IMR-90 (cell line): ENCODE results near the gene HDAC7.

Experiments used
- BHLHE40 ChIP-seq: fragments of 150-350 bp; IDR thresholded peaks from 2 replicates; pipeline ENCODE4 v1.6.1; 2016; ENCODE audit warnings: mild to moderate bottlenecking, low read depth, low read length
- CEBPB ChIP-seq: IDR thresholded peaks from 2 replicates; pipeline ENCODE4 v1.6.1; 2012; ENCODE audit warnings: low read depth, low read length, improper control_type of control experiment
- CTCF ChIP-seq: conservative IDR thresholded peaks from 2 replicates; pipeline ENCODE4 v1.5.1; 2012; ENCODE audit warnings: mild to moderate bottlenecking, low read depth, low read length, improper control_type of control experiment
- ELK1 ChIP-seq: fragments of 150-350 bp; IDR thresholded peaks from 2 replicates; pipeline ENCODE4 v1.6.1; 2016; ENCODE audit warnings: low read depth, mild to moderate bottlenecking, low read length, moderate library complexity, borderline replicate concordance
- FOS ChIP-seq: fragments of 150-350 bp; IDR thresholded peaks from 2 replicates; pipeline ENCODE4 v1.6.1; 2016; ENCODE audit warnings: low read depth, low read length
- MAFK ChIP-seq: IDR thresholded peaks from 2 replicates; pipeline ENCODE4 v1.6.1; 2012; ENCODE audit warnings: low read depth, low read length, improper control_type of control experiment
- NFE2L2 ChIP-seq: fragments of 150-350 bp; IDR thresholded peaks from 2 replicates; pipeline ENCODE4 v1.6.1; 2016; ENCODE audit warnings: low read depth, mild to moderate bottlenecking, low read length
- POLR2A ChIP-seq: IDR thresholded peaks from 2 replicates; pipeline ENCODE4 v1.6.1; 2012; ENCODE audit warnings: mild to moderate bottlenecking, low read depth, low read length
- RCOR1 ChIP-seq: IDR thresholded peaks from 2 replicates; pipeline ENCODE4 v1.6.1; 2012; ENCODE audit warnings: mild to moderate bottlenecking, low read length, improper control_type of control experiment; ENCODE audit not compliant: insufficient replicate concordance
- RFX5 ChIP-seq: IDR thresholded peaks from 2 replicates; pipeline ENCODE4 v1.8.0; 2012; ENCODE audit warnings: low read depth, mild to moderate bottlenecking, low read length, moderate library complexity
- SMC3 ChIP-seq: fragments of 150-350 bp; IDR thresholded peaks from 2 replicates; pipeline ENCODE4 v1.6.1; 2016; ENCODE audit warnings: low read depth, mild to moderate bottlenecking, antibody characterized with exemption, low read length, moderate library complexity
- USF2 ChIP-seq: fragments of 150-350 bp; IDR thresholded peaks from 2 replicates; pipeline ENCODE4 v1.6.1; 2017; ENCODE audit warnings: mild to moderate bottlenecking, antibody characterized with exemption, low read length, low read depth

- TF ChIP-seq CTCF, result no peak
- TF ChIP-seq USF2, result no peak
- no peak for TF ChIP-seq RFX5
- TF ChIP-seq POLR2A, result no peak
- no peak for TF ChIP-seq SMC3
- TF ChIP-seq BHLHE40, result no peak
- no peak for TF ChIP-seq CEBPB
- TF ChIP-seq RCOR1, result no peak
- no peak for TF ChIP-seq FOS
- no peak for TF ChIP-seq MAFK
- no peak for TF ChIP-seq ELK1
- TF ChIP-seq NFE2L2, result no peak
Measured at GRCh38 chr12:47752121-47752520, 67.6 kb downstream of the HDAC7 start.
